GM13976 (cell line): ENCODE results near the gene KCNE4.

ENCODE experiments used
- DNase-seq: peaks from one replicate; pipeline ENCODE4 v3.0.0; 2012; ENCODE audit warnings: low spot score
- in situ Hi-C: fragments of 300-500 bp; cut with MboI; formaldehyde crosslinking; loops from one replicate; pipeline ENCODE4 v1.12.0; 2022; ENCODE audit warnings: low sequenced_read_pairs, mixed read lengths, inconsistent platforms; ENCODE audit not compliant: unreplicated experiment
- TF ChIP-seq, protein P1 (sequence below): IDR thresholded peaks from 2 replicates; pipeline ENCODE4 v1.5.1; 2012; ENCODE audit warnings: borderline replicate concordance, mild to moderate bottlenecking; ENCODE audit not compliant: insufficient read depth; ENCODE audit errors: extremely low read depth, missing control alignments, control extremely low read depth

Gene KCNE4

GRCh38 chr2:223039618-223040017 lies 12.4 kb upstream of the KCNE4 start:
- in situ Hi-C loops, result no loop called here

GRCh38 chr2:223040527-223040926 lies 11.5 kb upstream of the KCNE4 start:
- no peak for DNase-seq
- in situ Hi-C loops, result no loop called here
- TF ChIP-seq, protein P1, sequence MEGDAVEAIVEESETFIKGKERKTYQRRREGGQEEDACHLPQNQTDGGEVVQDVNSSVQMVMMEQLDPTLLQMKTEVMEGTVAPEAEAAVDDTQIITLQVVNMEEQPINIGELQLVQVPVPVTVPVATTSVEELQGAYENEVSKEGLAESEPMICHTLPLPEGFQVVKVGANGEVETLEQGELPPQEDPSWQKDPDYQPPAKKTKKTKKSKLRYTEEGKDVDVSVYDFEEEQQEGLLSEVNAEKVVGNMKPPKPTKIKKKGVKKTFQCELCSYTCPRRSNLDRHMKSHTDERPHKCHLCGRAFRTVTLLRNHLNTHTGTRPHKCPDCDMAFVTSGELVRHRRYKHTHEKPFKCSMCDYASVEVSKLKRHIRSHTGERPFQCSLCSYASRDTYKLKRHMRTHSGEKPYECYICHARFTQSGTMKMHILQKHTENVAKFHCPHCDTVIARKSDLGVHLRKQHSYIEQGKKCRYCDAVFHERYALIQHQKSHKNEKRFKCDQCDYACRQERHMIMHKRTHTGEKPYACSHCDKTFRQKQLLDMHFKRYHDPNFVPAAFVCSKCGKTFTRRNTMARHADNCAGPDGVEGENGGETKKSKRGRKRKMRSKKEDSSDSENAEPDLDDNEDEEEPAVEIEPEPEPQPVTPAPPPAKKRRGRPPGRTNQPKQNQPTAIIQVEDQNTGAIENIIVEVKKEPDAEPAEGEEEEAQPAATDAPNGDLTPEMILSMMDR, result no peak

More at GRCh38 chr2:223039618-223040017, 12.4 kb upstream of the KCNE4 start:
- TF ChIP-seq, protein P1, result no peak
- no peak for DNase-seq

- in situ Hi-C loops, result no loop called here
- TF ChIP-seq, protein P1, result no peak
- DNase-seq, result no peak
Measured at GRCh38 chr2:223041527-223042109, 10.4 kb upstream of the KCNE4 start.

DNA sequence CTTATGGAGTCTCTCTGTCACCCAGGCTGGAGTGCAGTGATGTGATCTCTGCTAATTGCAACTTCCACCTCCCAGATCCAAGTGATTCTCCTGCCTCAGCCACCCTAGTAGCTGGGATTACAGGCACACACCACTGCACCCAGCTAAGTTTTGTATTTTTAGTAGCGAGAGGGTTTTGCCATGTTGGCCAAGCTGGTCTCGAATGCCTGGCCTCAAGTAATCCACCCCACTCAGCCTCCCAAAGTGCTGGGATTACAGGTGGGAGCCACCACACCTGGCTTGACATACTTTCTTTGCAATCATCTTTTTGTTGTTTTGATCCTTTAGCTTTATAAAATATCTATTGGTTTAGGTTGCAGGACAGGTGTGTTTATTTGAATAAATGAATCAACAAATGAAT lies 9.7 kb upstream of the KCNE4 start:
- in situ Hi-C loops, result no loop called here
- no peak for DNase-seq
- TF ChIP-seq, protein P1, result no peak

GRCh38 chr2:223042704-223043118 lies 9.3 kb upstream of the KCNE4 start:
- in situ Hi-C loops, result no loop called here
- DNase-seq, result no peak
- TF ChIP-seq, protein P1, result no peak

DNA sequence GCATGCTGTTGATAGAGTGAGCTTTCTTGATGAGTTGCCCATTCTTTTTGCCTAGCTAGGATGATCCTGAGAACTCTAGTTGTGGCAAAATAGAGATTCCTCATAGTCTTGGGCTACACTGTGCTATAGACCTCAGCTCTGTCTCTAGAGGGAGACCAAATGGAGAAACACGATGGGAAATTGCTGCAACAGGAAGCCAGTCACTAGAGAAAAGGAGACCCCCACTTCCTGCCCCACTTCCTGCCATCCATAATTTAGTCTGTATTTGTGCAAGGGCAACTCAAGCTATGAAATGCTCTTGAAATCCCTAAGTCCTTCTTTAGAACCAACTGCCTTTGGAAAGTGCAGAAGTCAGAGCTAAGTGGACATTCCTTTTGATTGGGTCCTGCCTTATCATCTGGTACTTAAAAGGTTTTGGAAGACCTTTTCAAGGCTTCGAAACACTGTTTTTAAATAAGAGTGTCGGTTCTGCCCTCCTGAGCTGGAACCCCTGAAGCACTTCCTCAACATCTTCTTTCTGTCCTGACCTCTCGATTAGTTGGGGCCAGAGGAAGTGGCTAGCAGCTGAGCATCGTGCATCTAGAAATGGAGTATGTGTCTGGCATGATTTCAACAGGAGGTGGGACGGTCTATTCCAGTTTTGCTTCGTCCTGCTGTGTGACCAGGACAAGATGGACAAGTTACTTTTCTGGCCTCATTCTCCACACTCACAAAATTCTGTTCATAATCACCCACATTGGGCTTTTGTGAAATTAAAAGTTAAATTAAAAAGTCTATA lies 8.6 kb upstream of the KCNE4 start:
- in situ Hi-C loops, result no loop called here
- TF ChIP-seq, protein P1, result no peak
- DNase-seq, result no peak
